Suprapubic skin (tissue), 4 donors: ENCODE results near the gene BNIP1. TPM values are rescaled to one million over a fixed set of nuclear protein-coding genes. Genes with fewer than 3 reads are reported as not detected.

Source experiments
- DNase-seq, 2 donors: peaks; one replicate each; pipeline ENCODE4 v3.0.0-alpha.2; 2019; ENCODE audit warnings: low spot score in 2 of 2
- H3K27ac ChIP-seq: fragments of 200-600 bp; sonication (generic); one replicate; pipeline ENCODE4 v1.5.1; 2019
- H3K27me3 ChIP-seq: fragments of 200-600 bp; sonication (generic); one replicate; pipeline ENCODE4 v1.5.1; 2019
- H3K36me3 ChIP-seq: fragments of 200-600 bp; sonication (generic); one replicate; pipeline ENCODE4 v1.5.1; 2019
- H3K4me1 ChIP-seq: fragments of 200-600 bp; sonication (generic); one replicate; pipeline ENCODE4 v1.5.1; 2019
- H3K4me3 ChIP-seq: fragments of 200-600 bp; sonication (generic); one replicate; pipeline ENCODE4 v1.5.1; 2019; ENCODE audit warnings: mild to moderate bottlenecking
- H3K9me3 ChIP-seq: fragments of 200-600 bp; sonication (generic); one replicate; pipeline ENCODE4 v1.5.1; 2019
- EP300 ChIP-seq: sonication (generic); formaldehyde crosslinking; IDR thresholded peaks from one replicate; pipeline ENCODE4 v1.6.1; 2017; ENCODE audit warnings: antibody characterized with exemption
- POLR2A ChIP-seq, 2 donors: fragments of 450-650 bp; IDR thresholded peaks; one replicate each; pipeline ENCODE4 v1.6.1; 2017; ENCODE audit warnings: antibody characterized with exemption in 2 of 2, mild to moderate bottlenecking in 2 of 2, moderate library complexity in 2 of 2
- POLR2AphosphoS5 ChIP-seq, 3 donors: sonication (generic); formaldehyde crosslinking; IDR thresholded peaks; one replicate each; pipeline ENCODE4 v1.6.1; 2017; ENCODE audit warnings: antibody characterized with exemption in 3 of 3
- WGBS: methylation state at CpG from one replicate; pipeline ENCODE4 v1.1.5; 2018; 5-methylcytosine and 5-hydroxymethylcytosine counted together
- total RNA-seq, 4 donors: library from RNA; depleted of rRNA; stranded (reverse); fragments of >200 nt; gene quantifications; one replicate each; pipeline ENCODE4 v1.1.0, GENCODE V29; 2016
- TF ChIP-seq, protein P1 (sequence below), 2 donors: fragments of 200-600 bp in 1 of 2; fragments of 450-650 bp in 1 of 2; sonication (generic) in 1 of 2; IDR thresholded peaks; one replicate each; pipeline ENCODE4 v1.5.1; 2016 to 2019; ENCODE audit warnings: antibody characterized with exemption in 2 of 2, mild to moderate bottlenecking in 1 of 2, moderate library complexity in 1 of 2

BNIP1 gene
- total RNA-seq, 4 donors from 2014 or later, result 7.1 to 16.5 (median 9.2) TPM

DNA sequence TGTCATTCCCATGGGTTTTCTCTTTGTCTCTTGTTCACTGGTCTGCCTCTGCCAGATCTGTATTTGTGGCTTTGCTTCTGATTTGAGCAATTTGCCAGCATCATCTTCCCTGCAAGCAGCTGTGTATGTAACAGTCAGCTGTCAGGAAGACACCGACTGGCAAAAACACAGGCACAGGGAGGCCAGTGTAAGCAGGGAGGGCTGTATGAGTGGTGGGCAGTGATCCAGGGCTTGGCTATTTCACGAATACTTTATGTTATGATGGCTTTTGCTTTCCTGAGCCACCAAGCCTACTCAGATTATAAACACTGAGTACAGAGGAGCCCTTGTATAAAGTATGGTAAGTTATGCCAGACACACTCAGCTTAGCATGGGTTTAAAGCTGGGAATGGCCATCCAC lies 11.6 kb downstream of the BNIP1 start:
- H3K27me3 ChIP-seq, result no peaks in the 10 kb centered on the region
- H3K4me1 ChIP-seq, result no peaks in the 10 kb centered on the region
- 48% methylated on average over 2 of the region's 2 CpGs for WGBS
- no peak for DNase-seq
- H3K9me3 ChIP-seq, result no peaks in the 10 kb centered on the region
- no peak for TF ChIP-seq EP300
- TF ChIP-seq, protein P1, sequence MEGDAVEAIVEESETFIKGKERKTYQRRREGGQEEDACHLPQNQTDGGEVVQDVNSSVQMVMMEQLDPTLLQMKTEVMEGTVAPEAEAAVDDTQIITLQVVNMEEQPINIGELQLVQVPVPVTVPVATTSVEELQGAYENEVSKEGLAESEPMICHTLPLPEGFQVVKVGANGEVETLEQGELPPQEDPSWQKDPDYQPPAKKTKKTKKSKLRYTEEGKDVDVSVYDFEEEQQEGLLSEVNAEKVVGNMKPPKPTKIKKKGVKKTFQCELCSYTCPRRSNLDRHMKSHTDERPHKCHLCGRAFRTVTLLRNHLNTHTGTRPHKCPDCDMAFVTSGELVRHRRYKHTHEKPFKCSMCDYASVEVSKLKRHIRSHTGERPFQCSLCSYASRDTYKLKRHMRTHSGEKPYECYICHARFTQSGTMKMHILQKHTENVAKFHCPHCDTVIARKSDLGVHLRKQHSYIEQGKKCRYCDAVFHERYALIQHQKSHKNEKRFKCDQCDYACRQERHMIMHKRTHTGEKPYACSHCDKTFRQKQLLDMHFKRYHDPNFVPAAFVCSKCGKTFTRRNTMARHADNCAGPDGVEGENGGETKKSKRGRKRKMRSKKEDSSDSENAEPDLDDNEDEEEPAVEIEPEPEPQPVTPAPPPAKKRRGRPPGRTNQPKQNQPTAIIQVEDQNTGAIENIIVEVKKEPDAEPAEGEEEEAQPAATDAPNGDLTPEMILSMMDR (IDR thresholded peaks at IDR 0.05), result no peak
- no peak for TF ChIP-seq POLR2AphosphoS5 (IDR thresholded peaks at IDR 0.05)
- no peak for TF ChIP-seq POLR2A (IDR thresholded peaks at IDR 0.05)
- no peak overlapping the region for H3K4me3 ChIP-seq
- H3K27ac ChIP-seq, result no peak overlapping the region
- peaks cover 67% of the 10 kb centered on the region for H3K36me3 ChIP-seq

DNA sequence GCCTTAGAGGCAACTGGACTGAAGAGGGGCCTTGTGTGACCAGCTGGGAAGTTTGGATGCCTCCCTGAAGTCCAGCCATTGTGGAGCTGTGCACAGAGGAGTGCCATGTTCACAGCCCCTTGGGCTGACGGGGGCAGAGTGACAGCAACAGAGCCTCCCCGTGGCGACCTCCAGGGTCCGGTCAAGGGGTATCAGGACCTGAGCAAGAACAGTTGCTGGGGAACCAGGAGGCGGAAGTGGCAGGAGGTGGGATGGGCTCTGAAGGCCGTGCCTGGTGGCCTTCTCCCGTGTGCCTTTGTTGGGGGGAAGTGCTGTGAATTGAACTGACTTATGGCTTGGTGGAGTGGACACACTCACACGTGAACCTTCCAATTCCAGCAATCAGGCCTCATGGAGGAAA lies 14.0 kb downstream of the BNIP1 start:
- WGBS, result 83% methylated on average over 4 of the region's 8 CpGs
- TF ChIP-seq POLR2AphosphoS5 (IDR thresholded peaks at IDR 0.05), result no peak
- no peak for TF ChIP-seq EP300
- no peak for TF ChIP-seq POLR2A (IDR thresholded peaks at IDR 0.05)
- TF ChIP-seq, protein P1 (IDR thresholded peaks at IDR 0.05), result no peak
- no peaks in the 10 kb centered on the region for H3K4me1 ChIP-seq
- H3K27ac ChIP-seq, result no peak overlapping the region
- H3K9me3 ChIP-seq, result no peaks in the 10 kb centered on the region
- no peak for DNase-seq
- no peak overlapping the region for H3K4me3 ChIP-seq
- H3K27me3 ChIP-seq, result no peaks in the 10 kb centered on the region
- H3K36me3 ChIP-seq, result peaks cover 91% of the 10 kb centered on the region

DNA sequence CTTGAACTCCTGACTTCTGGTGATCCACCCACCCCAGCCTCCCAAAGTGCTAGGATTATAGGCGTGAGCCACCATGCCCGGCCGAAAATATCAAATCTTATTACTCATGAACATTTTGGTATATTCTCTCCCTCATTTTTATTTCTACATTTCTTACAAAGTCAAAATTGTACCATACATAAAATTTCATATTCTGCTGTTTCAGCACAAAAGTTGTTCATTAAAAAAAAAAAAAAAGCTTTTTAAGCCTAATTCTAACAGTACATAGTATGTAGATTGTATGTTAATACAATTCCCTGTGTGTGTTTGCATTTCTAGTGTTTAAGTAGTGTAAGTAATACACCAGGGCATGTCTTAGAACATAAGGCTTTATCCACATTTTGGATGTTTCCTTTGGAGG lies 14.9 kb downstream of the BNIP1 start:
- 78% methylated on average over 3 of the region's 3 CpGs for WGBS
- TF ChIP-seq, protein P1 (IDR thresholded peaks at IDR 0.05), result no peak
- no peak for TF ChIP-seq POLR2A (IDR thresholded peaks at IDR 0.05)
- TF ChIP-seq POLR2AphosphoS5 (IDR thresholded peaks at IDR 0.05), result no peak
- no peak for TF ChIP-seq EP300
- peaks cover 93% of the 10 kb centered on the region for H3K36me3 ChIP-seq

DNA sequence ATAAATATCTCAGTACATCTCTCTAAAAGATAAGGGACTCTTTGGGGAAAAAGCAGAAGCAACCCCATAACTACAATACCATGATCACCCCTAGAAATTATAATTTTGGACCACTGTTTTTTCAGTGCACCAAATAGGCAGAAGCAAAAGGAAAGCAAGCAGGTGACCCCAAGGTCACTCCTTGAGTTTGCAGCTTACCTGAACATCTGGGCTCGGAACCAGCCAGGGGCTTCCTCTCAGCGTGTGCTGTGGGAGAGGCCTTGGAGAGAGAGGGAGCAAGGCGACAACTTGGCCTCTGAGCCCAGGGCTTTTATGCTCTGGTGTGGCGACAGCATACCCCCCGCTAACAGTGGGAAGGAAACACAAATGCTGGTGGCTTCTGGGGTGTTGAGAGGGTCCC lies 16.8 kb downstream of the BNIP1 start:
- Histone ChIP-seq H3K27ac (no peak overlapping the region), H3K36me3 (peaks cover 79% of the 10 kb centered on the region), H3K27me3 (no peaks in the 10 kb centered on the region), H3K4me1 (no peaks in the 10 kb centered on the region), H3K4me3 (no peak overlapping the region), H3K9me3 (no peaks in the 10 kb centered on the region)
- 98% methylated on average over 5 of the region's 5 CpGs for WGBS
- TF ChIP-seq POLR2A (IDR thresholded peaks at IDR 0.05), result no peak
- no peak for TF ChIP-seq POLR2AphosphoS5 (IDR thresholded peaks at IDR 0.05)
- TF ChIP-seq EP300, result no peak
- TF ChIP-seq, protein P1 (IDR thresholded peaks at IDR 0.05), result no peak
- DNase-seq, result no peak

More for the DNA sequence above, 14.9 kb downstream of the BNIP1 start:
- Histone ChIP-seq H3K4me1 (no peaks in the 10 kb centered on the region), H3K27me3 (no peaks in the 10 kb centered on the region), H3K27ac (no peak overlapping the region), H3K9me3 (no peaks in the 10 kb centered on the region), H3K4me3 (no peak overlapping the region)
- no peak for DNase-seq

DNA sequence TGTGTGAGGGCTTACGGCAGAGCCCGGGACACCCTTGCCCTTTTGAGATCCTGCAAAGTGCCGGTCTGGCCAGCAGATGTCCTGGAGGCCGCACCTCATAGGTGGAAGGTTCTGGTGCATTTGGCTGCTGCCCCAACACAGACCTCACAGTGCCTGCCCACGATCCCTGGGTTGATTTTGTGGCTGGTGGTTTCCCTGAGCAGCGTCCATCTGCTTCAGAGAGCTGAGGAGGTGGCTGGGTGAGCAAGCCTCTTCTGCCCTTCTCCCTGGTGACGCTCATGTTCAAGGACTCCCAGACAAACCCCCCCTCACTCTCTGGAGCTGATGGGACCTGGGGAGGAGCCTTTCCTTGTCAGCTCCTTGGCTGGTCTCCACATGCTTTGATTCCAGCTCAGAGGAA lies 18.9 kb downstream of the BNIP1 start:
- Histone ChIP-seq H3K27me3 (no peaks in the 10 kb centered on the region), H3K4me3 (no peak overlapping the region), H3K27ac (no peak overlapping the region), H3K4me1 (no peaks in the 10 kb centered on the region), H3K9me3 (no peaks in the 10 kb centered on the region), H3K36me3 (peaks cover 60% of the 10 kb centered on the region)
- DNase-seq, result no peak
- no peak for TF ChIP-seq POLR2A (IDR thresholded peaks at IDR 0.05)
- no peak for TF ChIP-seq POLR2AphosphoS5 (IDR thresholded peaks at IDR 0.05)
- TF ChIP-seq EP300, result no peak
- TF ChIP-seq, protein P1 (IDR thresholded peaks at IDR 0.05), result no peak
- 95% methylated on average over 7 of the region's 7 CpGs for WGBS
